H1 (cell line): ENCODE results near the gene YIPF1. TPM values are rescaled to one million over a fixed set of nuclear protein-coding genes. Genes with fewer than 3 reads are reported as not detected.

Experiments
- CTCF ChIP-seq, 3 experiments: IDR thresholded peaks; 1 replicate in 2 of 3; 2 replicates in 1 of 3; pipeline versions ENCODE4 v1.5.1 to v1.6.1; 2011; ENCODE audit warnings: low read length in 3 of 3, mild to moderate bottlenecking in 3 of 3, inconsistent platforms in 2 of 3, low read depth in 1 of 3, moderate library complexity in 1 of 3; ENCODE audit not compliant: insufficient read depth in 1 of 3; ENCODE audit errors: control extremely low read depth in 1 of 3
- E2F6 ChIP-seq: IDR thresholded peaks from 2 replicates; pipeline ENCODE4 v1.6.1; 2012; ENCODE audit warnings: inconsistent platforms
- POU5F1 ChIP-seq: IDR thresholded peaks from 2 replicates; pipeline ENCODE4 v1.6.1; 2011; ENCODE audit warnings: low read depth, mild to moderate bottlenecking, low read length, moderate library complexity
- TEAD4 ChIP-seq: IDR thresholded peaks from 2 replicates; pipeline ENCODE4 v1.6.1; 2012; ENCODE audit warnings: low read depth, low read length, inconsistent platforms, mixed read lengths
- polyA plus RNA-seq, 7 experiments: library from polyadenylated mRNA; depleted of rRNA in 3 of 7; stranded (reverse) in 5 of 7; unstranded in 2 of 7; fragments of >200 nt in 5 of 7; fragments of 200-250 nt in 2 of 7; gene quantifications; 1 replicate in 5 of 7; 2 replicates in 1 of 7; 4 replicates in 1 of 7; pipeline versions ENCODE4 v1.2.1 to v1.2.3, GENCODE V29; 2011 to 2013; ENCODE audit warnings: missing spikeins in 2 of 7, mixed read lengths in 2 of 7
- total RNA-seq: library from RNA; stranded (reverse); fragmentation: NEBNext Ultra II Directional; extraction: Animal tissue kit (Norgen Biotek cat#: 25700); gene quantifications from 2 replicates; pipeline ENCODE4 v1.2.1, GENCODE V29; 2021

The YIPF1 gene
- total and polyA plus RNA-seq, 2 of the 8 experiments (the other 6 are each of a cell fraction or from before 2014, with no cell fraction given) = 31.8 to 53.7 TPM

- TF ChIP-seq E2F6 = no peak
- TF ChIP-seq TEAD4 = no peak
- TF ChIP-seq CTCF (IDR thresholded peaks at IDR 0.05; ENCODE audit: control extremely low read depth in 1 of 3, insufficient read depth in 1 of 3, low read depth in 1 of 3, low read length in 3 of 3) = no peak
- TF ChIP-seq POU5F1 = no peak
These were observed 41.9 kb upstream of the YIPF1 start (continued) for GRCh38 chr1:53931523-53931922.
